Natural killer cell (primary cell): ENCODE data around the gene SRGAP3. TPM values are rescaled to one million over a fixed set of nuclear protein-coding genes. Genes with fewer than 3 reads are reported as not detected.

ENCODE experiments used
- ATAC-seq, 3 donors: fragments of 150-1000 bp in 2 of 3; fragments of 200-7000 bp in 1 of 3; cut with Tn5 transposase; 1 replicate in 1 of 3; 2 replicates in 2 of 3; pipeline ENCODE4 v1.10.0; 2021; ENCODE audit warnings: mild to moderate bottlenecking in 2 of 3, moderate library complexity in 2 of 3
- DNase-seq, 2 donors: peaks; one replicate each; pipeline versions ENCODE4 v3.0.0 to v3.0.0-alpha.2; 2013 to 2021; ENCODE audit warnings: mixed read lengths in 1 of 2
- H3K27ac ChIP-seq: one replicate; pipeline ENCODE4 v1.5.1; 2013; ENCODE audit warnings: mild to moderate bottlenecking, low read length
- H3K27me3 ChIP-seq: one replicate; pipeline ENCODE4 v1.6.1; 2013; ENCODE audit warnings: low read length; ENCODE audit not compliant: control insufficient read depth, insufficient read depth
- H3K36me3 ChIP-seq: one replicate; pipeline ENCODE4 v1.6.1; 2013; ENCODE audit warnings: low read length; ENCODE audit not compliant: control insufficient read depth, insufficient read depth
- H3K4me1 ChIP-seq: one replicate; pipeline ENCODE4 v1.6.1; 2013; ENCODE audit warnings: low read length; ENCODE audit not compliant: control insufficient read depth, insufficient read depth
- H3K4me3 ChIP-seq: one replicate; pipeline ENCODE4 v1.5.1; 2013; ENCODE audit warnings: low read length
- H3K9me3 ChIP-seq: one replicate; pipeline ENCODE4 v1.6.1; 2013; ENCODE audit warnings: low read length; ENCODE audit not compliant: control insufficient read depth, insufficient read depth
- H3K27ac Mint-ChIP-seq, 2 donors: one replicate each; pipeline ENCODE4 v1.8.0; 2022; ENCODE audit warnings: mild to moderate bottlenecking in 2 of 2, mixed read lengths in 2 of 2, moderate library complexity in 1 of 2
- H3K27me3 Mint-ChIP-seq, 2 donors: one replicate each; pipeline ENCODE4 v1.8.0; 2022; ENCODE audit warnings: low read depth in 2 of 2, mixed read lengths in 2 of 2
- H3K36me3 Mint-ChIP-seq: one replicate; pipeline ENCODE4 v1.8.0; 2022; ENCODE audit warnings: mixed read lengths
- H3K4me1 Mint-ChIP-seq, 2 donors: one replicate each; pipeline ENCODE4 v1.8.0; 2022; ENCODE audit warnings: mixed read lengths in 2 of 2
- H3K4me3 Mint-ChIP-seq: one replicate; pipeline ENCODE4 v1.8.0; 2022; ENCODE audit warnings: mild to moderate bottlenecking, moderate library complexity, mixed read lengths
- H3K9me3 Mint-ChIP-seq, 2 donors: one replicate each; pipeline ENCODE4 v1.8.0; 2022; ENCODE audit warnings: mixed read lengths in 2 of 2
- CTCF ChIP-seq: fragments of 200-600 bp; IDR thresholded peaks from one replicate; pipeline ENCODE4 v1.8.0; 2022; ENCODE audit warnings: antibody characterized with exemption
- WGBS: methylation state at CpG from one replicate; pipeline ENCODE4 v1.1.7; 2013; ENCODE audit warnings: missing lambda C conversion rate; ENCODE audit not compliant: insufficient coverage; 5-methylcytosine and 5-hydroxymethylcytosine counted together
- intact Hi-C: fragments of 100-400 bp; cut with micrococcal nuclease; formaldehyde crosslinking; loops from one replicate; pipeline ENCODE4 v1.14.2; 2022
- total RNA-seq, 4 donors: library from RNA; stranded (reverse); fragments of 120-200 nt in 1 of 4; gene quantifications; one replicate each; pipeline versions ENCODE4 v1.2.3 to v1.2.4, GENCODE V29; 2013 to 2022

SRGAP3 gene
- total RNA-seq, 3 donors from 2014 or later (not counting 1 experiment from before 2014, with no cell fraction given) = 2.5 to 14.9 (median 3.0) TPM

DNA sequence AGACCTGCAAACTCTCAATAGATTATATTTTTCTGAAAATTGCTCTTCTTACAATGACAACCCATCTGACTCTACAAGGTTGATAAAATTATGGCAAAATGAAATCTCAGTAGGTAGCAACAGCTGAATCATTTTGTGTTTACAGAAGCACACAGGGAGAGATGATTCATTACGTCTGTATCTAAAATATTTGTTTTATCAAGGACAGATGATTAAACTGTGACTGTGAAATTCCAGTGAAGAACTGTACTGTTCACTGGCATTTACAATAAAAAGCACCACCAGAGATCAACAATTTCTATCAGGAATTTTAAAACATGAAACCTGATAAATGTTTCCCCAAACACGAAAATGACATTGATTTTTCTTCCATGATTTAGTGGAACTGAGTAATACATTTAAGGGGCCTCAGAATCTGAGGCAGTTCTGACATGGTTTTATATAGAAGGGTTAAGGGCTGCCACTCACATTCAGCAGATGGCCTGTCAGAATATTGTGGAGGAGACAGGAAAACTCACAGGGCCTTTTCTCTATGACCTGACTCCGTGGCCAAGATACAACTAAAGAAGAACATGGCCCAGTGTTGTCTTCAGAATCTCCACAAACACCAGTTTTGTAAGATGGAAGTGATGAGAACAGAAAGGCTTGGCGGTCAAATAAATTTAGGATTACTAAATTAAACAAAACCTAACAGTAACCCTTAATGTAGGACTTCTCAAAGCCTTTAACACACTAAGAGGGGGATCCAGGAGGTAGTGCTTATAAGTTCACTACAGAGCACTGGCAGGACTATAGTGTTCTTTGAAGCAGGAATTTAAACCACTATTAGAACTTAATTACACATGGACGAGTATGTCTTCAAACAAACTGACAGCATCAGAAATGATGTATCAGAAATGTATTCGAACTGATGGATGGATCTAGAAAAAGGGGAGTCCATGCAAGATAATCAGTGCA lies 312.1 kb downstream of the SRGAP3 start:
- H3K36me3 Mint-ChIP-seq = peaks cover 17% of the 10 kb centered on the region
- no peak overlapping the region for H3K27ac Mint-ChIP-seq
- 85% methylated on average over 5 of the region's 6 CpGs for WGBS

DNA sequence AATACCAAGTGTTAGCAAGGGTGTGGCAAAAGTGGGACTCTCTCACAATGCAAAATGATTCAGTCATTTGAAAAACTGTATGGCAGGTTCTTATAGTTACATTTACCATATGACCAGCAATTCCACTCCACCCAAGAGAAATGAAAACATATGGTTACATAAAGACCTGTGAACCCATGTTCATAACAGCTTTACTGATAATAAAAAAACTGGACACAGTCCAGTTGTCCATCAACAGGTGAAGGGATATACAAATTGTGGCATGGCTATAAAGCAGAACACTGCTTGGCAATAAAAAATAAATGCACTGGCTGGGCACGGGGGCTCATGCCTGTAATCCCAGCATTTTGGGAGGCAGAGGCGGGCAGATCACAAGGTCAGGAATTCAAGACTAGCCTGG lies 316.9 kb downstream of the SRGAP3 start:
- Histone ChIP-seq H3K9me3 (no peaks in the 10 kb centered on the region), H3K4me1 (no peaks in the 10 kb centered on the region), H3K4me3 (no peak overlapping the region), H3K36me3 (peaks cover 5% of the 10 kb centered on the region), H3K27me3 (no peaks in the 10 kb centered on the region), H3K27ac (no peak overlapping the region)
- Mint-ChIP-seq H3K36me3 (no peaks in the 10 kb centered on the region), H3K27me3 (no peaks in the 10 kb centered on the region), H3K4me3 (no peak overlapping the region), H3K9me3 (no peaks in the 10 kb centered on the region), H3K27ac (no peak overlapping the region), H3K4me1 (no peaks in the 10 kb centered on the region)
- TF ChIP-seq CTCF = no peak
- ATAC-seq (no peak), DNase-seq (no peak)
- intact Hi-C loops = no loop called here
- 98% methylated on average over 2 of the region's 2 CpGs for WGBS

More for the DNA sequence above, 312.1 kb downstream of the SRGAP3 start:
- Histone ChIP-seq H3K27ac (no peak overlapping the region), H3K4me1 (no peaks in the 10 kb centered on the region), H3K36me3 (peaks cover 26% of the 10 kb centered on the region), H3K4me3 (no peak overlapping the region), H3K9me3 (no peaks in the 10 kb centered on the region), H3K27me3 (no peaks in the 10 kb centered on the region)
- Mint-ChIP-seq H3K27me3 (no peaks in the 10 kb centered on the region), H3K4me3 (no peak overlapping the region), H3K9me3 (no peaks in the 10 kb centered on the region), H3K4me1 (no peaks in the 10 kb centered on the region)
- no peak for ATAC-seq
- no peak for DNase-seq
- TF ChIP-seq CTCF = no peak
- intact Hi-C loops = no loop called here

- DNase-seq (no peak), ATAC-seq (no peak)
- intact Hi-C loops = no loop called here
- no peak overlapping the region for H3K27ac ChIP-seq
- no peak for TF ChIP-seq CTCF
- no peaks in the 10 kb centered on the region for H3K36me3 Mint-ChIP-seq
- no peaks in the 10 kb centered on the region for H3K9me3 ChIP-seq
- H3K9me3 Mint-ChIP-seq = no peaks in the 10 kb centered on the region
- H3K27me3 Mint-ChIP-seq = no peaks in the 10 kb centered on the region
- H3K4me1 Mint-ChIP-seq = no peaks in the 10 kb centered on the region
- no peak overlapping the region for H3K27ac Mint-ChIP-seq
- H3K27me3 ChIP-seq = no peaks in the 10 kb centered on the region
- no peak overlapping the region for H3K4me3 Mint-ChIP-seq
- no peaks in the 10 kb centered on the region for H3K4me1 ChIP-seq
- H3K4me3 ChIP-seq = no peak overlapping the region
- 94% methylated on average over 3 of the region's 3 CpGs for WGBS
- peaks cover under 1% of the 10 kb centered on the region for H3K36me3 ChIP-seq
These were observed 318.1 kb downstream of the SRGAP3 start for GRCh38 chr3:8931342-8931741.

Other genes with a start within 250 kb of the SRGAP3 start
- gene THUMPD3, start 113.4 kb upstream of the SRGAP3 start, total RNA-seq = 10 to 100 TPM; 44.0 to 48.8 (median 46.3) TPM
- 100 to 1,000 TPM; 106 to 154 (median 140) TPM for gene SETD5, start 148.0 kb upstream of the SRGAP3 start, total RNA-seq